LNCaP clone FGC (cell line): ENCODE data around the gene VWA2.

ENCODE experiments used
- DNase-seq: peaks from one replicate; pipeline ENCODE4 v3.0.0-alpha.2; 2011; ENCODE audit warnings: low read depth
- H3K4me3 ChIP-seq: 2 replicates; pipeline ENCODE4 v1.5.1; 2011; ENCODE audit warnings: mild to moderate bottlenecking, low read depth, low read length, control low read depth
- CTCF ChIP-seq: IDR thresholded peaks from 2 replicates; pipeline ENCODE4 v1.5.1; 2012; ENCODE audit warnings: mild to moderate bottlenecking; ENCODE audit not compliant: control insufficient read depth, insufficient read depth; ENCODE audit errors: extremely low read depth

The VWA2 gene

DNA sequence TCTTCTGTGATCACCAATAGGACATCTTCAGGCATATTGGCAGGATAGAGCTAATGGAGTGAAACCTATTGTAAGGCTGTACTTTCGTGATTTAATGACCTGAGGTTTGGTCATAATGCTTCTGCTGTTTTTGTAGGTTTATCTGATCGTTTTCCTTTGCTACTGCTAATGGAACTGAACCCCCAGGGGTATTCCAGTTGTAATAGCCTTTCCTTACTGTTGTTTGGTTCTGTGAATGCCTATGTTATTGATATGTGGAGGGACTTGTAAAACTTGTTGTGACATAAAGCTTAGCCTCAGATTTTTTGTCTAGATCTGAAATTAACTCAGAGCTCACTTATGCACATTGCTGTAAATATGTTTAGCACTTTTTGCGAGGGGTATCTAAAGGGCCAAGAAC lies 10.9 kb upstream of the VWA2 start:
- DNase-seq: no peak
- no peak for TF ChIP-seq CTCF
- no peak overlapping the region for H3K4me3 ChIP-seq

- H3K4me3 ChIP-seq: no peak overlapping the region
- DNase-seq: no peak
- TF ChIP-seq CTCF: no peak
Observed at GRCh38 chr10:114232561-114233176, 6.4 kb upstream of the VWA2 start.

DNA sequence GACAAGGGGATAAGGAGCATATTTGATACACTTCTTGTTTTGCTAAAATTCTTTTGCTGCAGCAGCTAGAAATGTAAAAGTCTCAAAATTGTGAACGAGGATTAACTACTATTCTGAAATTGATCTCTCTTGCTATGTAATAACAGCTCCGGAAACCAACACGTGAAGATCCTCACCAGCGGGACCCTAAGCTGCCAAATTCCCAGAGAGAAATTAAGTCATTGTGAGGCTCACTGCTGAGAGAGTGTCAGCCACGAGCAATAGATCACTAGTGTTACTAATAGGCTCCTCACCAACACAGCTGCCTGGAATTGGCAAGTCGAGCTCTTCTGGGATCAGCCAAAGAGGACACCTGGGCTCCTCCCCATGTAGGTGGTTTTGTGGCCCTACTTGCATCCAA lies 5.6 kb upstream of the VWA2 start:
- no peak overlapping the region for H3K4me3 ChIP-seq
- TF ChIP-seq CTCF: no peak
- DNase-seq: no peak

DNA sequence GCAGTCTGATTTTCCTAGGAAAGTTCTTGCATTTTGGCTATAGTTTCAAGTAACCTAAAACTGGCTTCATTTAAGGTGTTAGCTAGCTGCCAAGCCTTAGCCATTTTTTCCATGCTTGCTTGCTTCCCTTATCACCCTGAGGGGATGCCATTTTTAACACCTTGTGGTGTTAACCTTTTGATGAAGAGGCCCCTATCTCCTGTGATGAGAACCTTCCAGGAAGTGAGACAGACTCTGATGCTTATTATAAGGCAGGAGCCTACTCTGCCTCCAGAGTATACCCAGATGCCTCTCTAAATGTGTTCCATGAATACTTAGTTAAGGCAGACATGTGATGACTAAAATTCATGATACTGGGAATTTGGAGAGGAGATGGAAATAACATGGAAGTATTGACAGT lies 4.9 kb upstream of the VWA2 start:
- TF ChIP-seq CTCF: no peak
- DNase-seq: no peak
- no peak overlapping the region for H3K4me3 ChIP-seq

- no peak overlapping the region for H3K4me3 ChIP-seq
- no peak for TF ChIP-seq CTCF
- no peak for DNase-seq
Observed at GRCh38 chr10:114239994-114240345, 916 bp downstream of the VWA2 start.

GRCh38 chr10:114242235-114242634 lies 3.2 kb downstream of the VWA2 start:
- TF ChIP-seq CTCF: no peak
- DNase-seq: no peak
- no peak overlapping the region for H3K4me3 ChIP-seq

DNA sequence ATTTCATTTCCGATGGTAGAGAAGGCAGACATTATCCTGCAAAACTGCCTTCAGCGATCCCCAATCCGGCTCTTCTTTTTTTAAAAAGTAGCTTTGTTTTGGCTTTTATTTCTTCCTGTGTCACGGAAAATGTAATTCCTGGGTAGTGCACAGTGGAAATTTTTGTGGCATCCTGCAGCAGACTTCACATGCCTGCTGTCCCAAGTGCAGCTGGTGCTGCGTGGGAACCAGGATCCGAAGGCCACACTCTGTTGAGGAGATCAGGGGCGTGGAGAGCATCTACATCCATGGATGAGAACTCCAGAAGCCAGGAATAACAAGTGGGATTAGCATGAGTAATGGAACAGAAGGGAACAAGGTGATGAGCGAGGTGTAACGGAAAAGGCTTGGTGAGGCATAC lies 4.6 kb downstream of the VWA2 start:
- no peak overlapping the region for H3K4me3 ChIP-seq
- TF ChIP-seq CTCF: no peak

More for the DNA sequence above, 4.6 kb downstream of the VWA2 start:
- DNase-seq: no peak
